Measurements from ENCODE around the gene RDX.

DNA sequence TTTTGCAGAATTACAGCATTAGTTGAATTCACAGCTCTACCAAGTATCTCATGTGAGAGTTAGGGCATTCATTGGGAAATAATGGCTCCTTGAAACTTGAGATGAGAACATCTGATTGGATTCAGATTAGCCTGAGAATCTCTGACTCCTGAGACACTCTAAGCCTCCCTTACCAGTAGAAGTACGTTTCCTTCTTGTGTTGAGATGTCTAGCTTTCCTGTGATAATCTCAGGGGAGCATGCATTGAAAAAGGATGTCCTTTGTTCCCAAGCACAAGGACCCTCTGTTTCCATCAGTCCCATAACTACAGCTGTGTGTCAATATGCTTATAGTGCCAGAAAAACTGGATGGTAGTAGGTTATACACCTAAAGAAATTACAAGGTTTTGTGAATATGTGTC, 35.2 kb upstream of the RDX start:
- TF ChIP-seq POLR2A (conservative IDR thresholded peaks at IDR 0.05): no peak
- TF ChIP-seq ZBTB1 (CRISPR knock-in tag; IDR thresholded peaks at IDR 0.05; ENCODE audit: borderline replicate concordance, low read depth): no peak
- TF ChIP-seq, protein P1, sequence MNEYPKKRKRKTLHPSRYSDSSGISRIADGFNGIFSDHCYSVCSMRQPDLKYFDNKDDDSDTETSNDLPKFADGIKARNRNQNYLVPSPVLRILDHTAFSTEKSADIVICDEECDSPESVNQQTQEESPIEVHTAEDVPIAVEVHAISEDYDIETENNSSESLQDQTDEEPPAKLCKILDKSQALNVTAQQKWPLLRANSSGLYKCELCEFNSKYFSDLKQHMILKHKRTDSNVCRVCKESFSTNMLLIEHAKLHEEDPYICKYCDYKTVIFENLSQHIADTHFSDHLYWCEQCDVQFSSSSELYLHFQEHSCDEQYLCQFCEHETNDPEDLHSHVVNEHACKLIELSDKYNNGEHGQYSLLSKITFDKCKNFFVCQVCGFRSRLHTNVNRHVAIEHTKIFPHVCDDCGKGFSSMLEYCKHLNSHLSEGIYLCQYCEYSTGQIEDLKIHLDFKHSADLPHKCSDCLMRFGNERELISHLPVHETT (CRISPR knock-in tag; conservative IDR thresholded peaks at IDR 0.05 in 1 of 2, IDR thresholded peaks at IDR 0.05 in 1 of 2): no peak
- TF ChIP-seq ZC3H4 (CRISPR knock-in tag; IDR thresholded peaks at IDR 0.05; ENCODE audit: borderline replicate concordance): no peak
- no peak for TF ChIP-seq CREB1 (IDR thresholded peaks at IDR 0.05)
- no peak for TF ChIP-seq CREB1 (CRISPR knock-in tag; IDR thresholded peaks at IDR 0.05)
- TF ChIP-seq, protein P2, sequence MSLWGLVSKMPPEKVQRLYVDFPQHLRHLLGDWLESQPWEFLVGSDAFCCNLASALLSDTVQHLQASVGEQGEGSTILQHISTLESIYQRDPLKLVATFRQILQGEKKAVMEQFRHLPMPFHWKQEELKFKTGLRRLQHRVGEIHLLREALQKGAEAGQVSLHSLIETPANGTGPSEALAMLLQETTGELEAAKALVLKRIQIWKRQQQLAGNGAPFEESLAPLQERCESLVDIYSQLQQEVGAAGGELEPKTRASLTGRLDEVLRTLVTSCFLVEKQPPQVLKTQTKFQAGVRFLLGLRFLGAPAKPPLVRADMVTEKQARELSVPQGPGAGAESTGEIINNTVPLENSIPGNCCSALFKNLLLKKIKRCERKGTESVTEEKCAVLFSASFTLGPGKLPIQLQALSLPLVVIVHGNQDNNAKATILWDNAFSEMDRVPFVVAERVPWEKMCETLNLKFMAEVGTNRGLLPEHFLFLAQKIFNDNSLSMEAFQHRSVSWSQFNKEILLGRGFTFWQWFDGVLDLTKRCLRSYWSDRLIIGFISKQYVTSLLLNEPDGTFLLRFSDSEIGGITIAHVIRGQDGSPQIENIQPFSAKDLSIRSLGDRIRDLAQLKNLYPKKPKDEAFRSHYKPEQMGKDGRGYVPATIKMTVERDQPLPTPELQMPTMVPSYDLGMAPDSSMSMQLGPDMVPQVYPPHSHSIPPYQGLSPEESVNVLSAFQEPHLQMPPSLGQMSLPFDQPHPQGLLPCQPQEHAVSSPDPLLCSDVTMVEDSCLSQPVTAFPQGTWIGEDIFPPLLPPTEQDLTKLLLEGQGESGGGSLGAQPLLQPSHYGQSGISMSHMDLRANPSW (CRISPR knock-in tag; IDR thresholded peaks at IDR 0.05): no peak
- no peak for TF ChIP-seq ZNF76 (CRISPR knock-in tag; IDR thresholded peaks at IDR 0.05; ENCODE audit: borderline replicate concordance)

All from K562 (cell line).